GM23338 (cell line): ENCODE data around the gene HSF5. TPM values are rescaled to one million over a fixed set of nuclear protein-coding genes. Genes with fewer than 3 reads are reported as not detected.

Source experiments
- JUNB ChIP-seq: IDR thresholded peaks from one replicate; pipeline ENCODE4 v1.6.1; 2016; ENCODE audit warnings: antibody characterized with exemption; ENCODE audit not compliant: unreplicated experiment
- NANOG ChIP-seq: IDR thresholded peaks from 2 replicates; pipeline ENCODE4 v1.6.1; 2016; ENCODE audit warnings: antibody characterized with exemption, borderline replicate concordance
- POLR2AphosphoS5 ChIP-seq: IDR thresholded peaks from 2 replicates; pipeline ENCODE4 v1.6.1; 2016; ENCODE audit warnings: antibody characterized with exemption, low read depth
- ZNF114 ChIP-seq: fragments of 250-450 bp; sonication (Bioruptor Pico); IDR thresholded peaks from 2 replicates; pipeline ENCODE4 v1.5.0; 2020; ENCODE audit warnings: mild to moderate bottlenecking, moderate library complexity
- polyA plus RNA-seq: library from polyadenylated mRNA; unstranded; fragments of >200 nt; fragmentation: Nextera tagmentation; extraction: Ambion mirVana; gene quantifications from 2 replicates; pipeline ENCODE4 v1.2.1, GENCODE V29; 2016
- total RNA-seq: library from RNA; depleted of rRNA; stranded (reverse); fragments of >200 nt; shearing (Covaris generic); gene quantifications from 2 replicates; pipeline ENCODE4 v1.2.3, GENCODE V29; 2014
- TF ChIP-seq, protein P1 (sequence below): fragments of 250-450 bp; sonication (Bioruptor Pico); IDR thresholded peaks from 2 replicates; pipeline ENCODE4 v1.5.0; 2020; ENCODE audit warnings: mild to moderate bottlenecking, moderate library complexity
- TF ChIP-seq, protein P2 (sequence below): IDR thresholded peaks from 2 replicates; pipeline ENCODE4 v1.6.1; 2016; ENCODE audit warnings: antibody characterized with exemption
- TF ChIP-seq, protein P3 (sequence below): IDR thresholded peaks from one replicate; pipeline ENCODE4 v1.6.1; 2018; ENCODE audit warnings: antibody characterized with exemption; ENCODE audit not compliant: unreplicated experiment

HSF5 gene
- total and polyA plus RNA-seq, 2 experiments from 2014 or later: 0.24 TPM; not detected in 1

- TF ChIP-seq, protein P1, sequence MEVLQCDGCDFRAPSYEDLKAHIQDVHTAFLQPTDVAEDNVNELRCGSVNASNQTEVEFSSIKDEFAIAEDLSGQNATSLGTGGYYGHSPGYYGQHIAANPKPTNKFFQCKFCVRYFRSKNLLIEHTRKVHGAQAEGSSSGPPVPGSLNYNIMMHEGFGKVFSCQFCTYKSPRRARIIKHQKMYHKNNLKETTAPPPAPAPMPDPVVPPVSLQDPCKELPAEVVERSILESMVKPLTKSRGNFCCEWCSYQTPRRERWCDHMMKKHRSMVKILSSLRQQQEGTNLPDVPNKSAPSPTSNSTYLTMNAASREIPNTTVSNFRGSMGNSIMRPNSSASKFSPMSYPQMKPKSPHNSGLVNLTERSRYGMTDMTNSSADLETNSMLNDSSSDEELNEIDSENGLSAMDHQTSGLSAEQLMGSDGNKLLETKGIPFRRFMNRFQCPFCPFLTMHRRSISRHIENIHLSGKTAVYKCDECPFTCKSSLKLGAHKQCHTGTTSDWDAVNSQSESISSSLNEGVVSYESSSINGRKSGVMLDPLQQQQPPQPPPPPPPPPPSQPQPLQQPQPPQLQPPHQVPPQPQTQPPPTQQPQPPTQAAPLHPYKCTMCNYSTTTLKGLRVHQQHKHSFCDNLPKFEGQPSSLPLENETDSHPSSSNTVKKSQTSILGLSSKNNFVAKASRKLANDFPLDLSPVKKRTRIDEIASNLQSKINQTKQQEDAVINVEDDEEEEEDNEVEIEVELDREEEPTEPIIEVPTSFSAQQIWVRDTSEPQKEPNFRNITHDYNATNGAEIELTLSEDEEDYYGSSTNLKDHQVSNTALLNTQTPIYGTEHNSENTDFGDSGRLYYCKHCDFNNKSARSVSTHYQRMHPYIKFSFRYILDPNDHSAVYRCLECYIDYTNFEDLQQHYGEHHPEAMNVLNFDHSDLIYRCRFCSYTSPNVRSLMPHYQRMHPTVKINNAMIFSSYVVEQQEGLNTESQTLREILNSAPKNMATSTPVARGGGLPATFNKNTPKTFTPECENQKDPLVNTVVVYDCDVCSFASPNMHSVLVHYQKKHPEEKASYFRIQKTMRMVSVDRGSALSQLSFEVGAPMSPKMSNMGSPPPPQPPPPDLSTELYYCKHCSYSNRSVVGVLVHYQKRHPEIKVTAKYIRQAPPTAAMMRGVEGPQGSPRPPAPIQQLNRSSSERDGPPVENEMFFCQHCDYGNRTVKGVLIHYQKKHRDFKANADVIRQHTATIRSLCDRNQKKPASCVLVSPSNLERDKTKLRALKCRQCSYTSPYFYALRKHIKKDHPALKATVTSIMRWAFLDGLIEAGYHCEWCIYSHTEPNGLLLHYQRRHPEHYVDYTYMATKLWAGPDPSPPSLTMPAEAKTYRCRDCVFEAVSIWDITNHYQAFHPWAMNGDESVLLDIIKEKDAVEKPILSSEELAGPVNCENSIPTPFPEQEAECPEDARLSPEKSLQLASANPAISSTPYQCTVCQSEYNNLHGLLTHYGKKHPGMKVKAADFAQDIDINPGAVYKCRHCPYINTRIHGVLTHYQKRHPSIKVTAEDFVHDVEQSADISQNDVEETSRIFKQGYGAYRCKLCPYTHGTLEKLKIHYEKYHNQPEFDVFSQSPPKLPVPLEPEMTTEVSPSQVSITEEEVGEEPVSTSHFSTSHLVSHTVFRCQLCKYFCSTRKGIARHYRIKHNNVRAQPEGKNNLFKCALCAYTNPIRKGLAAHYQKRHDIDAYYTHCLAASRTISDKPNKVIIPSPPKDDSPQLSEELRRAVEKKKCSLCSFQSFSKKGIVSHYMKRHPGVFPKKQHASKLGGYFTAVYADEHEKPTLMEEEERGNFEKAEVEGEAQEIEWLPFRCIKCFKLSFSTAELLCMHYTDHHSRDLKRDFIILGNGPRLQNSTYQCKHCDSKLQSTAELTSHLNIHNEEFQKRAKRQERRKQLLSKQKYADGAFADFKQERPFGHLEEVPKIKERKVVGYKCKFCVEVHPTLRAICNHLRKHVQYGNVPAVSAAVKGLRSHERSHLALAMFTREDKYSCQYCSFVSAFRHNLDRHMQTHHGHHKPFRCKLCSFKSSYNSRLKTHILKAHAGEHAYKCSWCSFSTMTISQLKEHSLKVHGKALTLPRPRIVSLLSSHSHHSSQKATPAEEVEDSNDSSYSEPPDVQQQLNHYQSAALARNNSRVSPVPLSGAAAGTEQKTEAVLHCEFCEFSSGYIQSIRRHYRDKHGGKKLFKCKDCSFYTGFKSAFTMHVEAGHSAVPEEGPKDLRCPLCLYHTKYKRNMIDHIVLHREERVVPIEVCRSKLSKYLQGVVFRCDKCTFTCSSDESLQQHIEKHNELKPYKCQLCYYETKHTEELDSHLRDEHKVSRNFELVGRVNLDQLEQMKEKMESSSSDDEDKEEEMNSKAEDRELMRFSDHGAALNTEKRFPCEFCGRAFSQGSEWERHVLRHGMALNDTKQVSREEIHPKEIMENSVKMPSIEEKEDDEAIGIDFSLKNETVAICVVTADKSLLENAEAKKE: no peak
- TF ChIP-seq ZNF114: no peak
- TF ChIP-seq POLR2AphosphoS5: no peak
- TF ChIP-seq JUNB: no peak
- TF ChIP-seq, protein P2, sequence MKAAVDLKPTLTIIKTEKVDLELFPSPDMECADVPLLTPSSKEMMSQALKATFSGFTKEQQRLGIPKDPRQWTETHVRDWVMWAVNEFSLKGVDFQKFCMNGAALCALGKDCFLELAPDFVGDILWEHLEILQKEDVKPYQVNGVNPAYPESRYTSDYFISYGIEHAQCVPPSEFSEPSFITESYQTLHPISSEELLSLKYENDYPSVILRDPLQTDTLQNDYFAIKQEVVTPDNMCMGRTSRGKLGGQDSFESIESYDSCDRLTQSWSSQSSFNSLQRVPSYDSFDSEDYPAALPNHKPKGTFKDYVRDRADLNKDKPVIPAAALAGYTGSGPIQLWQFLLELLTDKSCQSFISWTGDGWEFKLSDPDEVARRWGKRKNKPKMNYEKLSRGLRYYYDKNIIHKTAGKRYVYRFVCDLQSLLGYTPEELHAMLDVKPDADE: no peak
- no peak for TF ChIP-seq NANOG
- TF ChIP-seq, protein P3, sequence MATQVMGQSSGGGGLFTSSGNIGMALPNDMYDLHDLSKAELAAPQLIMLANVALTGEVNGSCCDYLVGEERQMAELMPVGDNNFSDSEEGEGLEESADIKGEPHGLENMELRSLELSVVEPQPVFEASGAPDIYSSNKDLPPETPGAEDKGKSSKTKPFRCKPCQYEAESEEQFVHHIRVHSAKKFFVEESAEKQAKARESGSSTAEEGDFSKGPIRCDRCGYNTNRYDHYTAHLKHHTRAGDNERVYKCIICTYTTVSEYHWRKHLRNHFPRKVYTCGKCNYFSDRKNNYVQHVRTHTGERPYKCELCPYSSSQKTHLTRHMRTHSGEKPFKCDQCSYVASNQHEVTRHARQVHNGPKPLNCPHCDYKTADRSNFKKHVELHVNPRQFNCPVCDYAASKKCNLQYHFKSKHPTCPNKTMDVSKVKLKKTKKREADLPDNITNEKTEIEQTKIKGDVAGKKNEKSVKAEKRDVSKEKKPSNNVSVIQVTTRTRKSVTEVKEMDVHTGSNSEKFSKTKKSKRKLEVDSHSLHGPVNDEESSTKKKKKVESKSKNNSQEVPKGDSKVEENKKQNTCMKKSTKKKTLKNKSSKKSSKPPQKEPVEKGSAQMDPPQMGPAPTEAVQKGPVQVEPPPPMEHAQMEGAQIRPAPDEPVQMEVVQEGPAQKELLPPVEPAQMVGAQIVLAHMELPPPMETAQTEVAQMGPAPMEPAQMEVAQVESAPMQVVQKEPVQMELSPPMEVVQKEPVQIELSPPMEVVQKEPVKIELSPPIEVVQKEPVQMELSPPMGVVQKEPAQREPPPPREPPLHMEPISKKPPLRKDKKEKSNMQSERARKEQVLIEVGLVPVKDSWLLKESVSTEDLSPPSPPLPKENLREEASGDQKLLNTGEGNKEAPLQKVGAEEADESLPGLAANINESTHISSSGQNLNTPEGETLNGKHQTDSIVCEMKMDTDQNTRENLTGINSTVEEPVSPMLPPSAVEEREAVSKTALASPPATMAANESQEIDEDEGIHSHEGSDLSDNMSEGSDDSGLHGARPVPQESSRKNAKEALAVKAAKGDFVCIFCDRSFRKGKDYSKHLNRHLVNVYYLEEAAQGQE: no peak
Measured at GRCh38 chr17:58452738-58453137, 35.5 kb downstream of the HSF5 start (continued).
